IMR-90 (cell line): ENCODE data around the gene SEMA6D. TPM values are rescaled to one million over a fixed set of nuclear protein-coding genes. Genes with fewer than 3 reads are reported as not detected.

ENCODE experiments used
- ATAC-seq: fragments of 200-7000 bp; cut with Tn5 transposase; 2 replicates; pipeline ENCODE4 v1.9.1; 2020; ENCODE audit warnings: low read depth, mild to moderate bottlenecking, moderate library complexity
- BruUV-seq: library from RNA; stranded (reverse); fragments of 400-500 nt; replicated peaks from 2 replicates; lab custom pipeline; 2021; lab: Mats Ljungman, UMichigan
- CTCF ChIA-PET: fragments of 300-600 bp; formaldehyde crosslinking; extraction: SDS; loops from one replicate; lab custom pipeline; 2021; ENCODE audit warnings: antibody characterized with exemption; lab: Yijun Ruan, JAX
- POLR2A ChIA-PET: fragments of 300-600 bp; sonication (Branson Sonifier 250); formaldehyde crosslinking; loops from one replicate; lab custom pipeline; 2022; ENCODE audit warnings: antibody characterized with exemption; ENCODE audit not compliant: unreplicated experiment; lab: Charles Lee
- DNase-seq: peaks from one replicate; pipeline ENCODE4 v3.0.0; 2013
- H2AFZ ChIP-seq: replicated peaks from 2 replicates; pipeline ENCODE3; 2013; ENCODE audit warnings: low read length, mild to moderate bottlenecking; ENCODE audit not compliant: poor library complexity
- H2AK5ac ChIP-seq: 2 replicates; pipeline ENCODE4 v1.6.1; 2013; ENCODE audit warnings: low read depth, low read length, inconsistent platforms
- H2AK9ac ChIP-seq: replicated peaks from 2 replicates; pipeline ENCODE3; 2013; ENCODE audit warnings: mild to moderate bottlenecking, low read depth, low read length, moderate library complexity; ENCODE audit not compliant: poor library complexity
- H2BK120ac ChIP-seq: 2 replicates; pipeline ENCODE4 v1.6.1; 2013; ENCODE audit warnings: low read depth, low read length, inconsistent platforms
- H2BK15ac ChIP-seq: 3 replicates; pipeline ENCODE4 v1.6.1; 2013; ENCODE audit warnings: low read depth, low read length, inconsistent platforms
- H2BK20ac ChIP-seq: 2 replicates; pipeline ENCODE4 v1.6.1; 2013; ENCODE audit warnings: low read depth, mild to moderate bottlenecking, inconsistent platforms, low read length, moderate library complexity
- H2BK5ac ChIP-seq: 2 replicates; pipeline ENCODE4 v1.6.1; 2013; ENCODE audit warnings: mild to moderate bottlenecking, low read depth, low read length, inconsistent platforms; ENCODE audit not compliant: poor library complexity, severe bottlenecking
- H3K14ac ChIP-seq: replicated peaks from 2 replicates; pipeline ENCODE4 v1.6.1; 2013; ENCODE audit warnings: low read depth, low read length, inconsistent platforms
- H3K18ac ChIP-seq: 2 replicates; pipeline ENCODE4 v1.6.1; 2013; ENCODE audit warnings: low read depth, low read length, control low read depth
- H3K23ac ChIP-seq: 2 replicates; pipeline ENCODE4 v1.6.1; 2013; ENCODE audit warnings: low read depth, low read length, inconsistent platforms
- H3K27ac ChIP-seq: 2 replicates; pipeline ENCODE4 v1.5.1; 2013; ENCODE audit warnings: mild to moderate bottlenecking, control low read depth, low read length; ENCODE audit not compliant: insufficient read depth
- H3K27me3 ChIP-seq: 2 replicates; pipeline ENCODE4 v1.6.1; 2013; ENCODE audit warnings: low read length; ENCODE audit not compliant: control insufficient read depth, insufficient read depth
- H3K36me3 ChIP-seq: 2 replicates; pipeline ENCODE4 v1.6.1; 2013; ENCODE audit warnings: low read length, mixed read lengths; ENCODE audit not compliant: control insufficient read depth, insufficient read depth
- H3K4ac ChIP-seq: 2 replicates; pipeline ENCODE4 v1.6.1; 2013; ENCODE audit warnings: low read depth, low read length, inconsistent platforms
- H3K4me1 ChIP-seq: 2 replicates; pipeline ENCODE4 v1.6.1; 2013; ENCODE audit warnings: low read length, mixed read lengths; ENCODE audit not compliant: control insufficient read depth, insufficient read depth
- H3K4me2 ChIP-seq: 2 replicates; pipeline ENCODE4 v1.6.1; 2013; ENCODE audit warnings: low read depth, mild to moderate bottlenecking, control low read depth, low read length, moderate library complexity
- H3K4me3 ChIP-seq: 2 replicates; pipeline ENCODE4 v1.5.1; 2013; ENCODE audit warnings: low read depth, mild to moderate bottlenecking, control low read depth, low read length, moderate library complexity; ENCODE audit not compliant: insufficient read depth
- H3K56ac ChIP-seq: 2 replicates; pipeline ENCODE4 v1.6.1; 2013; ENCODE audit warnings: low read length, inconsistent platforms; ENCODE audit not compliant: insufficient read depth; ENCODE audit errors: extremely low read depth
- H3K79me1 ChIP-seq, 2 experiments: 2 replicates each; pipeline ENCODE4 v1.6.1; 2013; ENCODE audit warnings: low read length in 2 of 2, inconsistent platforms in 1 of 2, low read depth in 1 of 2
- H3K9ac ChIP-seq: 2 replicates; pipeline ENCODE4 v1.6.1; 2013; ENCODE audit warnings: low read depth, low read length, control low read depth
- H3K9me1 ChIP-seq: 2 replicates; pipeline ENCODE4 v1.6.1; 2013; ENCODE audit warnings: low read length, inconsistent platforms; ENCODE audit not compliant: insufficient read depth
- H3K9me3 ChIP-seq: 2 replicates; pipeline ENCODE4 v1.6.1; 2013; ENCODE audit warnings: low read length; ENCODE audit not compliant: control insufficient read depth, insufficient read depth
- H4K20me1 ChIP-seq: 2 replicates; pipeline ENCODE4 v1.6.1; 2013; ENCODE audit warnings: low read length, inconsistent platforms; ENCODE audit not compliant: insufficient read depth
- H4K5ac ChIP-seq: 2 replicates; pipeline ENCODE4 v1.6.1; 2013; ENCODE audit warnings: mild to moderate bottlenecking, low read depth, low read length, control low read depth
- H4K8ac ChIP-seq, 2 experiments: 2 replicates each; pipeline ENCODE4 v1.6.1; 2013; ENCODE audit warnings: low read depth in 2 of 2, low read length in 2 of 2, control low read depth in 1 of 2, inconsistent platforms in 1 of 2
- H4K91ac ChIP-seq: 2 replicates; pipeline ENCODE4 v1.6.1; 2013; ENCODE audit warnings: low read depth, low read length, inconsistent platforms; ENCODE audit not compliant: insufficient read depth
- MXI1 ChIP-seq: IDR thresholded peaks from 2 replicates; pipeline ENCODE4 v1.6.1; 2012; ENCODE audit warnings: low read depth, mild to moderate bottlenecking, low read length, moderate library complexity, borderline replicate concordance
- RAD21 ChIP-seq: IDR thresholded peaks from 2 replicates; pipeline ENCODE4 v1.6.1; 2012; ENCODE audit warnings: low read length, improper control_type of control experiment
- WGBS, 2 experiments: methylation state at CpG; one replicate each; pipeline versions ENCODE4 v1.1.5 to v1.1.7; 2013; ENCODE audit warnings: missing lambda C conversion rate in 2 of 2; ENCODE audit not compliant: insufficient read length in 1 of 2; ENCODE audit errors: extremely low coverage in 2 of 2; 5-methylcytosine and 5-hydroxymethylcytosine counted together
- dilution Hi-C: fragments of 300-500 bp; cut with HindIII; formaldehyde crosslinking; loops from one replicate; pipeline ENCODE4 v1.14.3; 2018; ENCODE audit warnings: low sequenced_read_pairs; ENCODE audit not compliant: unreplicated experiment
- in situ Hi-C: fragments of 300-500 bp; cut with MboI; formaldehyde crosslinking; loops from 3 replicates; pipeline ENCODE4 v1.14.3; 2019; ENCODE audit warnings: low sequenced_read_pairs, inconsistent platforms, mixed read lengths
- intact Hi-C: fragments of 100-400 bp; cut with micrococcal nuclease; formaldehyde crosslinking; loops from 2 replicates; pipeline ENCODE4 v1.10.0; 2022
- polyA plus RNA-seq, 3 experiments: library from polyadenylated mRNA; depleted of rRNA; stranded (reverse); fragments of >200 nt; gene quantifications; 2 replicates each; pipeline ENCODE4 v1.2.3, GENCODE V29; 2012; ENCODE audit warnings: low replicate concordance in 1 of 3
- total RNA-seq: library from RNA; depleted of rRNA; stranded (reverse); fragments of >200 nt; gene quantifications from 2 replicates; pipeline ENCODE4 v1.2.3, GENCODE V29; 2012
- TF ChIP-seq, protein P1 (sequence below): fragments of 150-350 bp; IDR thresholded peaks from 2 replicates; pipeline ENCODE4 v1.6.1; 2017; ENCODE audit warnings: mild to moderate bottlenecking, antibody characterized with exemption, low read length, low read depth

Gene SEMA6D
- total and polyA plus RNA-seq, 2 of the 4 experiments (the other 2 are of a cell fraction) = 12.6 to 17.4 TPM

DNA sequence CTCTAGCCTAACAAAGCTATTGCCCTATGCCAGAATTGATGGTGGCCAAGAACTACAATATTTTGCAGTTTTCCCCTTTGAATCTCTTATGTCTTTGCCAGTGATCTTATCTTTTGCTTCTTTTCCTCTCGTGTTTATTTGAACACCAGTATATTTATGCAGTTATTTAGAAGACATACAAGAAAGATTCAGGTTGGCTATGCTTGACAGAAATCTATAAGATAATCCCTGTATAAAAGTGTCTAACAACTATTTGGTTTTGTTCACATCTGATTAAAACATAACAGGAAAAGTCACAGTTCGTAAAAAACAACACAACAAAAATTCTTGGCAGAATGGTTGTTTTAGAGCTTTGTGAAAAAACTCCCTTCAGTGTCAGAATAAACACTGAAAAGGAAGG is 63.7 kb downstream of the SEMA6D start:
- no peak overlapping the region for H2AK5ac ChIP-seq
- no peaks in the 10 kb centered on the region for H3K4me1 ChIP-seq
- intact Hi-C loops (no loop called here), dilution Hi-C loops (no loop called here), in situ Hi-C loops (no loop called here)
- H4K91ac ChIP-seq = no peak overlapping the region
- no peaks in the 10 kb centered on the region; the same call in 1 of the 2 replicates for H3K27me3 ChIP-seq
- H3K27ac ChIP-seq = no peak overlapping the region
- H3K4me2 ChIP-seq = no peak overlapping the region
- H3K4me3 ChIP-seq = no peak overlapping the region
- no peaks in the 10 kb centered on the region for H3K9me3 ChIP-seq
- H3K9ac ChIP-seq = no peak overlapping the region
- H2BK20ac ChIP-seq = no peak overlapping the region
- no peak overlapping the region for H2AK9ac ChIP-seq
- no peaks in the 10 kb centered on the region for H4K20me1 ChIP-seq
- WGBS, 2 experiments = no CpG with 5 or more reads among the region's 2 CpGs
- no peak overlapping the region for H3K14ac ChIP-seq
- no peaks in the 10 kb centered on the region for H3K79me1 ChIP-seq
- no peaks in the 10 kb centered on the region for H3K9me1 ChIP-seq
- H3K18ac ChIP-seq = no peak overlapping the region
- TF ChIP-seq, protein P1, sequence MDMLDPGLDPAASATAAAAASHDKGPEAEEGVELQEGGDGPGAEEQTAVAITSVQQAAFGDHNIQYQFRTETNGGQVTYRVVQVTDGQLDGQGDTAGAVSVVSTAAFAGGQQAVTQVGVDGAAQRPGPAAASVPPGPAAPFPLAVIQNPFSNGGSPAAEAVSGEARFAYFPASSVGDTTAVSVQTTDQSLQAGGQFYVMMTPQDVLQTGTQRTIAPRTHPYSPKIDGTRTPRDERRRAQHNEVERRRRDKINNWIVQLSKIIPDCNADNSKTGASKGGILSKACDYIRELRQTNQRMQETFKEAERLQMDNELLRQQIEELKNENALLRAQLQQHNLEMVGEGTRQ = no peak
- TF ChIP-seq RAD21 (no peak), MXI1 (no peak)
- H3K23ac ChIP-seq = no peak overlapping the region
- DNase-seq (no peak), ATAC-seq (no peak)
- H3K56ac ChIP-seq = no peak overlapping the region
- H4K5ac ChIP-seq = no peak overlapping the region
- H3K4ac ChIP-seq = no peak overlapping the region
- ChIA-PET POLR2A (no interaction called here), CTCF (no interaction called here)
- no peak overlapping the region for H2BK5ac ChIP-seq
- no peak overlapping the region for H2BK120ac ChIP-seq
- no peak overlapping the region for H4K8ac ChIP-seq
- no peak overlapping the region for H2AFZ ChIP-seq
- H3K36me3 ChIP-seq = no peaks in the 10 kb centered on the region
- H2BK15ac ChIP-seq = no peak overlapping the region
- BruUV-seq = no TSS peak
